GM12873 (cell line): ENCODE data around the gene L3MBTL3.

Experiments
- TF ChIP-seq, protein P1 (sequence below): IDR thresholded peaks from 2 replicates; pipeline ENCODE4 v1.5.1; 2012; ENCODE audit warnings: low read depth, mild to moderate bottlenecking, moderate library complexity, low read length, control low read depth; ENCODE audit not compliant: insufficient read depth; ENCODE audit errors: missing control alignments

L3MBTL3 gene

DNA sequence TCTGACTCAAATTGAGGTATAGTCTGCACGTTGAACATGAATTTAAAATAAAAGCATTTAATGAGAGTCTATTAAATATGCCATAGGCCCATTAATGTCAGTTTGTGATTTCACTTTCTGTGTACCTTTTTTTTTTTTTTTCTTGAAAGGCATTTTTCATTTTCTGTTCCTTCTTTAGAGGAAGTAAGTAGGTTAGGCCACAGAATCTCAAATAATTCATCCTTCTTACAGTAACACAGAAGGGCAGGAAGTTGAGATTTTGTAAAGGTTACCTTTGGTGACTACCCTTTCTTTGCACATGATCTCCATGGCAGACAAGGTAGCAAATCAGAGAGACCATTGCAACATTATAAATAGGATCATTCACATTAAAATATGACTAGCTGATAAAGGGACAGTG lies 9.6 kb downstream of the L3MBTL3 start:
- TF ChIP-seq, protein P1, sequence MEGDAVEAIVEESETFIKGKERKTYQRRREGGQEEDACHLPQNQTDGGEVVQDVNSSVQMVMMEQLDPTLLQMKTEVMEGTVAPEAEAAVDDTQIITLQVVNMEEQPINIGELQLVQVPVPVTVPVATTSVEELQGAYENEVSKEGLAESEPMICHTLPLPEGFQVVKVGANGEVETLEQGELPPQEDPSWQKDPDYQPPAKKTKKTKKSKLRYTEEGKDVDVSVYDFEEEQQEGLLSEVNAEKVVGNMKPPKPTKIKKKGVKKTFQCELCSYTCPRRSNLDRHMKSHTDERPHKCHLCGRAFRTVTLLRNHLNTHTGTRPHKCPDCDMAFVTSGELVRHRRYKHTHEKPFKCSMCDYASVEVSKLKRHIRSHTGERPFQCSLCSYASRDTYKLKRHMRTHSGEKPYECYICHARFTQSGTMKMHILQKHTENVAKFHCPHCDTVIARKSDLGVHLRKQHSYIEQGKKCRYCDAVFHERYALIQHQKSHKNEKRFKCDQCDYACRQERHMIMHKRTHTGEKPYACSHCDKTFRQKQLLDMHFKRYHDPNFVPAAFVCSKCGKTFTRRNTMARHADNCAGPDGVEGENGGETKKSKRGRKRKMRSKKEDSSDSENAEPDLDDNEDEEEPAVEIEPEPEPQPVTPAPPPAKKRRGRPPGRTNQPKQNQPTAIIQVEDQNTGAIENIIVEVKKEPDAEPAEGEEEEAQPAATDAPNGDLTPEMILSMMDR, result no peak

DNA sequence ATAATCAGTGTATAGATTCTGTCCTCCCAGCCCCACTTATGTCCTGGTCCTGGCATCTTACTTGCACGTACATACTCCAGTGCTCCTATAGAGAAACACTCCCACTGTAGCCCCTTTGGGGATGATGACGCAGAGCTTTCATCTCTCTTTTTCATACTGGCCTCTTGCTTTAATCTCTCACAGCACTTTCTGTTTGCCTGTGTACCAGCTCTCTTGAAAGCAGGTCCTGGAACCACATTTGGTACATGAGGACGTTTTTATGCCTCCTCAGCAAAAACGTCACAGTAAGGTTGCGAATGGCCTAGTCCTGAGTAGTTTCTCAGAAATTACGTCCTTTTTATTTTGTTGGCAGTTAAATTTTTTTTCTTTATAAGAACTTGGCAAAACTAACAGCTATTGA lies 10.8 kb downstream of the L3MBTL3 start:
- TF ChIP-seq, protein P1, result no peak

DNA sequence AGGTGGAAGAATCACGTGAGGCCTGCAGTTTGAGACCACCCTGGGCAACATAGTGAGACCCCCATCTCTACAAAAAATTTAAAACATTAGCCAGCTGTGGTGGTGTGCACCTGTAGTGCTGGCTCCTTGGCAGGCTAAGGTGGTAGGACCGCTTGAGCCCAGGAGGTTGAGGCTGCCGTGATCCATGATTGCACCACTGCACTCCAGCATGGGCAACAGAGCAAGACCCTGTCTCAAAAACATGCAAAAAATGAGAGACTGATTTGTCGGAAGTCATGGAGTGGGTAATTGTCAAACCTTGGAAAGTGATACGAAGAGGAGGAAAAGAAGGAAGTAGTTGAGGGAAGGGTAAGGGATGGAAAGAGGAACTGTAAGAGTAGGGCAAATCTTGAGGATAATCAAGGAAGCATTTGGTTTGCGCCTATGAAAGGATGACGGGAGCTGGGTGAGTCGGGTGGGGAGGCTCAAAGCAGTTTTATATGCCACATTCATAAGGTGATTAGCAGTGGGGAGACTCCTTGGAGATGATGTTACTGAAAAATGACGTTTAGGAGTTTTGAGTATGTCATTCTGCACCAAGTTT lies 14.5 kb downstream of the L3MBTL3 start:
- TF ChIP-seq, protein P1, result no peak

DNA sequence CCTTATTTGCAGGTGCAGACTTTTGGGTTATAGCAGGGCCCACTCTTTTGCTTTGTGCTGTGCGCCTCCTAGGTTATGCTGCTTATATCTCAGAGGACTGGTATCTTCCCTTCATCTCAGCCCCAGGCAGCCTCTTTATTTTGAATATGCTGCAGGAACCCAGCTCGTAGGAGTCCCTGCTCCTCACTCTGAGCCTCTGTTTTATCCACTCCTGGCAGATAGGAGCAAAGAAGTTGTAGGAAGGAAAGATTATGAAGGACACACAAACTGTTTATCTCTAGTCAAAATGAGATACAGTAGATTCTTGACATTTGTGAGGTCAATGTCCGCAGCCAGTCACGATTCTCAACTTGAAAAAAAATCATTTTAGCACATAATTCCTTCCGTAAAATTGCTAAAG lies 15.6 kb downstream of the L3MBTL3 start:
- TF ChIP-seq, protein P1, result no peak

DNA sequence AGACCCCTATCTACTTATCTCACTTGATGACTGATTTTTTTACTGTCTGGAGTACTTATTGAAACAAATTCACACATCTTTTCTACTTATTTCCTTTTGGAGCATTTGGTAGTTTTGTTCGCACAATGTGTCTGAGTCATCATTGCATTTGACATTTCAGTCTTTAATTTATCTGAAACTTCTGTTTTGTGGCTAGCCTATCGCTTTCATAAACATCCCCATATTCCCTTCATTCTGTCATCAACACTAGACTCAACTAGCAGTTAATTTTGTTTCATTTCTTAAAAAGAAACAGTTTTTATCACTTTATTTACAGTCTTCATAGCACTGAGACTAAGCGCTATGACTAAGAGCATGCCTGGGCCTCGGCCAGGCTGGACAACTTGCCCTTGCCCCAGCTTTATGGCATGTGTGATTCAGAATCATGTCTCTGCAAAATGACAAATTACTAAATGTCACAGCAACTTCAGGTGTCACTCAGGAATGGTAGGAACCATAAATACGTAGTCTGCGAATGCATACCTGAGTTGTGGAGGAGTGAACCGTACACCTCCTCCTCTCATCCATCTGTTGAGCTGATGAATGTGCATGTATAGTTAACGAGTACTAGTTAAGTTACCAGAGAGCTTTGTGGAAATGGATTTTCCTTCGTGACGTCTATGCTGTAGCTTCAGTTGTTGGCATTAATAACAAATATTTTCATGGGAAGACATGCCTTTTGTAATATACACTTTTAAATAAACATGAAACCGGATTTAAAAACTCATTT lies 16.2 kb downstream of the L3MBTL3 start:
- TF ChIP-seq, protein P1, result no peak

DNA sequence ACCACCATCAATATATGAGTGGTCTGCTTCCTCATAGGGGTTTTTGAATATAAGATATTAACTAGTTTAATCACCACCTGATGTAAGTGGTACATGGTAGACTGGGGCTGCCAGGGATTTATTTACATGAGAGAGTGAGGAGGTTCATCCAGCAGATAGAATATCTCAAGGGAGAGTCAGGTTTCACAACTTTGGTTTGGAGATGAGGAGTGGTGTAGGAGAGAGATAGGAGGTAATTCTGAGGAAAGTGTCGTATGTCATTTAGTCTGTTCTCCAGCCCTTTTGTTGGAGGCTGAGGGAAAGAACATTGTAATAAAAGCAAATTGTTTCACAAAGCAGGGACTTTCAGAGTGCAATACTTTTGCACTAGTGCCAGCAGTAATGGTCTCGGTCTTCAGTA lies 16.8 kb downstream of the L3MBTL3 start:
- TF ChIP-seq, protein P1, result no peak

DNA sequence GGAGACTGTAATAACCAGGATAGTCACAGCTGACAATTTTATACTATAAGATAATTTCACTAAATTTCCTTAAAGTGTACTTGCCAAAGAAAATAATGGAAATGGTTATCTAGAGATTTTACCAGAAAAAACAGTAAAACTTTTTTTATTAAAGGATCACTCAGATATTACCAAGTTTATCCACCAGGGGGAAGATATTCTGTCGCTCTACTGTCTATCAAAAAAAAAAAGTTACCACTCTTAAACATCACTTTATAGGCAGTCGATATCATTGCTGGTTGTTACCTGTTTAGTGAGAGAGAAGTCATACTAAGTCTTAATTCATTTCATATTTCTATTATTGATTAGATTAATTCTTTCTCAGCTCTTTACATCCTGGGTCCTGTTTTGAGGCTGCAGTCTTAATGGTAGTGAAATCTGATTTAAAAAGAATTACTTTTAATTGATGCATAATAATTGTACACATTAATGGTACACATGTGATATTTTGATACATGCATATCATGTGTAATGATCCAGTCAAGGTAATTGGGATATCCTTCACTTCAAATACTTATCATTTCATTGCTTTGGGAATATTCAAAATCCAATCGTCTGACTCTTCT lies 18.9 kb downstream of the L3MBTL3 start:
- TF ChIP-seq, protein P1, result peak; percentile 45
